Neutrophil (primary cell): ENCODE results near the gene CCDC24.

Source experiments
- H3K27ac ChIP-seq: fragments of 200-600 bp; sonication (generic); 2 replicates; pipeline ENCODE4 v1.5.1; 2016; ENCODE audit warnings: mild to moderate bottlenecking, moderate library complexity
- H3K27me3 ChIP-seq: fragments of 200-600 bp; sonication (generic); 2 replicates; pipeline ENCODE4 v1.6.0; 2016; ENCODE audit warnings: mild to moderate bottlenecking
- H3K36me3 ChIP-seq: fragments of 200-600 bp; sonication (generic); 2 replicates; pipeline ENCODE4 v1.5.1; 2017
- H3K4me1 ChIP-seq, 2 experiments: fragments of 200-600 bp in 1 of 2; sonication (generic) in 1 of 2; 1 replicate in 1 of 2; 2 replicates in 1 of 2; pipeline versions ENCODE4 v1.5.1 to v1.6.1; 2013 to 2016; ENCODE audit warnings: low read depth in 1 of 2, low read length in 1 of 2, mild to moderate bottlenecking in 1 of 2, moderate library complexity in 1 of 2; ENCODE audit not compliant: control insufficient read depth in 1 of 2, insufficient read depth in 1 of 2
- H3K4me3 ChIP-seq, 2 experiments: fragments of 200-600 bp in 1 of 2; sonication (generic) in 1 of 2; 1 replicate in 1 of 2; 2 replicates in 1 of 2; pipeline ENCODE4 v1.5.1; 2013 to 2016; ENCODE audit warnings: low read depth in 1 of 2, low read length in 1 of 2, mild to moderate bottlenecking in 1 of 2, moderate library complexity in 1 of 2
- H3K9me3 ChIP-seq: fragments of 200-600 bp; sonication (generic); 2 replicates; pipeline ENCODE4 v1.5.1; 2016
- CTCF ChIP-seq: fragments of 200-600 bp; sonication (generic); IDR thresholded peaks from 2 replicates; pipeline ENCODE4 v1.5.1; 2016; ENCODE audit warnings: antibody characterized with exemption

Gene CCDC24

GRCh38 chr1:43971336-43971980 lies 19.9 kb upstream of the CCDC24 start:
- H3K27me3 ChIP-seq: no peaks in the 10 kb centered on the region
- peaks cover 15% of the 10 kb centered on the region for H3K36me3 ChIP-seq
- H3K27ac ChIP-seq: no peak overlapping the region
- TF ChIP-seq CTCF: no peak
- H3K4me3 ChIP-seq: no peak overlapping the region
- H3K9me3 ChIP-seq: no peaks in the 10 kb centered on the region
- peaks cover 32 to 36% of the 10 kb centered on the region in 2 experiments for H3K4me1 ChIP-seq

- no peak for TF ChIP-seq CTCF
- peaks cover 57 to 60% of the 10 kb centered on the region in 2 experiments for H3K4me1 ChIP-seq
- no peaks in the 10 kb centered on the region for H3K9me3 ChIP-seq
- H3K4me3 ChIP-seq: peak overlapping the region; percentile 96
- no peaks in the 10 kb centered on the region for H3K27me3 ChIP-seq
- peaks cover 30% of the 10 kb centered on the region for H3K36me3 ChIP-seq
- peak overlapping the region; percentile 98 for H3K27ac ChIP-seq
Observed at GRCh38 chr1:43973981-43974442, 17.4 kb upstream of the CCDC24 start.

GRCh38 chr1:43974443-43975248 lies 16.8 kb upstream of the CCDC24 start, which contains the start of gene ATP6V0B:
TSS of gene ATP6V0B (plus strand) at chr1:43974960. CDS start at chr1:43975041, 81 bp downstream.
- Histone ChIP-seq H3K9me3 (no peaks in the 10 kb centered on the region), H3K4me1 (peaks cover 54 to 55% of the 10 kb centered on the region in 2 experiments), H3K36me3 (peaks cover 30% of the 10 kb centered on the region), H3K4me3 (peak within 1 kb of the TSS; percentile 96), H3K27me3 (peaks cover 4% of the 10 kb centered on the region), H3K27ac (peak within 1 kb of the TSS; percentile 98)
- peak; percentile 43 for TF ChIP-seq CTCF

GRCh38 chr1:43975249-43975961 lies 16.0 kb upstream of the CCDC24 start:
- Histone ChIP-seq H3K36me3 (peaks cover 30% of the 10 kb centered on the region), H3K9me3 (no peaks in the 10 kb centered on the region), H3K27me3 (peaks cover 12% of the 10 kb centered on the region), H3K27ac (peak overlapping the region; percentile 98), H3K4me3 (peak overlapping the region; percentile 96), H3K4me1 (peaks cover 54 to 56% of the 10 kb centered on the region in 2 experiments)
- peak; percentile 3 for TF ChIP-seq CTCF

- H3K4me1 ChIP-seq: peaks cover 60% of the 10 kb centered on the region in 2 experiments
- TF ChIP-seq CTCF: no peak
- H3K27me3 ChIP-seq: peaks cover 13% of the 10 kb centered on the region
- peak overlapping the region; percentile 98 for H3K27ac ChIP-seq
- peak overlapping the region; percentile 96 for H3K4me3 ChIP-seq
- peaks cover 30% of the 10 kb centered on the region for H3K36me3 ChIP-seq
- no peaks in the 10 kb centered on the region for H3K9me3 ChIP-seq
Observed at GRCh38 chr1:43976045-43976444, 15.4 kb upstream of the CCDC24 start.
